ENCODE data around the gene NELL2. TPM values are rescaled to one million over a fixed set of nuclear protein-coding genes. Genes with fewer than 3 reads are reported as not detected.

NELL2 gene
- total RNA-seq, 1 experiment from 2014 or later, result 1.1 TPM

DNA sequence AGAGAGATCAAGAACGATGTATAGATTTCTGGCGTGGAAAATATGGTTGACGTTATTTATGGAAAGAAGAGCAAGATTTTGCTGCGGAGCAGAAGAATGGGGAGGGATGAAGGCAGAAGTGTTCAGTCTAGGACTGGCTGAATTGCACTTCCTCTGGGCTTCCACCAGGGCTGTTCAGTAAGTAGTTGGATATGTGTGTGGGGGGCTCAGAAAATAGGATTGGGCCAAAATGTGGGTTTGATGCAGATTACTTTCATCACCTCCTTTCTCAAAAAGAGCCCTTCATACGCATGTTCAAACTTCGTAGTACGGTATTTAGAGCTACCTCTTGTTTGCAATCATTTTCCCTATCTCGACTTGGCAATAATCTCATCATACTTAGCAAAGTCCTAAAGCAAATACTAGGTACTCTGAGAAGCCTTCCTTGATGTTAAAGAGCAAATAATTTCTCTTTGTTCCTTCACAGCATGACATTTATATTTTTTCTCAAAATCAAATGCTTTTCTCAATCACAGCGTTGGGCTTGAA is 349.4 kb downstream of the NELL2 start:
- RAD21 ChIA-PET (ENCODE audit: low non-redundant PET in 1 of 2, low total read pairs in 2 of 2, uncharacterized antibody in 2 of 2, unreplicated experiment in 2 of 2), result no interaction called here

More for the DNA sequence above, 349.4 kb downstream of the NELL2 start:
- POLR2A ChIA-PET, result no interaction called here
- DNase-seq (ENCODE audit: low read depth, low spot score) (no peak), ATAC-seq (peak; percentile 62)
- no peaks in the 10 kb centered on the region for H3K9me3 ChIP-seq (ENCODE audit: control insufficient read depth in 1 of 2, insufficient read depth in 1 of 2, low read depth in 1 of 2, low read length in 2 of 2)
- no peaks in the 10 kb centered on the region for H3K27me3 ChIP-seq (ENCODE audit: insufficient read depth, low read length)
- H3K4me1 ChIP-seq (ENCODE audit: control insufficient read depth in 1 of 2, insufficient read depth in 2 of 2, low read length in 2 of 2), result no peaks in the 10 kb centered on the region
- no peak overlapping the region for H3K27ac ChIP-seq (ENCODE audit: low read depth, low read length)
- H3K36me3 ChIP-seq (ENCODE audit: control insufficient read depth in 1 of 2, insufficient read depth in 2 of 2, low read length in 2 of 2), result no peaks in the 10 kb centered on the region
- H3K9ac ChIP-seq (ENCODE audit: low read length), result no peak overlapping the region
- no peaks in the 10 kb centered on the region for H3K79me2 ChIP-seq (ENCODE audit: insufficient read depth, low read length)
- H4K20me1 ChIP-seq (ENCODE audit: insufficient read depth), result no peaks in the 10 kb centered on the region
- H3K4me3 ChIP-seq (replicated peaks in 1 of 2; ENCODE audit: low read depth in 1 of 2, low read length in 2 of 2), result no peak overlapping the region
- intact Hi-C loops (cut with micrococcal nuclease), result no loop called here
- H3K4me2 ChIP-seq (ENCODE audit: low read length), result no peak overlapping the region
- no peaks in the 10 kb centered on the region for H3K9me2 ChIP-seq (ENCODE audit: insufficient read depth)
- CTCF ChIA-PET, result no interaction called here
- BruUV-seq (replicated peaks), result no TSS peak
- H2AFZ ChIP-seq (ENCODE audit: low read depth, low read length, poor library complexity, severe bottlenecking), result no peak overlapping the region
- peak in 2 of 3 experiments; percentile 33 to 37; a peak in 4 of 6 replicates for TF ChIP-seq CTCF (IDR thresholded peaks at IDR 0.05 in 2 of 3, conservative IDR thresholded peaks at IDR 0.05 in 1 of 3; ENCODE audit: borderline replicate concordance in 1 of 3, insufficient read depth in 1 of 3, low read depth in 2 of 3, low read length in 2 of 3)
- no peak for TF ChIP-seq SP1 (IDR thresholded peaks at IDR 0.05; ENCODE audit: low read depth)

All from HCT116 (cell line).